ENCODE data around the gene LCLAT1.
A peak's percentile ranks its signal among the peaks of the same experiment; 100 is the strongest.

LCLAT1 gene

DNA sequence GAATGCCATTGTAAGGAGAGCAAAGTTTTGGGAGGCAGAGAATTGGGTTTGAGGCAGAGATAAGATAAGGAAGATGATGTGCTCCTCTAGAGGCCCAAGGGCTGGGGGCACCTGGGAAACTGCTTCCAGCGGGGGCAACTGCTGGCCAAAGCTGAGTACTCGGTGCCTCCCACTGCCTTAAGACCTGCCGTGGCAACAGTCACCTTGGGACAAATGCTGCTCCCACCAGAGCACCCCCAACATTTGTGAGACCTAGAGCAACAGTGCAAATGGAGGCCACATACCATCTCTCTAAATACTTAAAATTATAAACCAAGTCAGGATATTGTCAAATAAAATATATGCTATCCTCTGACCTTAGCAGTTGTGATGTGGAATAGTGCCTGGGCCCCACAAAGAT is 233.1 kb downstream of the LCLAT1 start:
- no peak for DNase-seq

DNA sequence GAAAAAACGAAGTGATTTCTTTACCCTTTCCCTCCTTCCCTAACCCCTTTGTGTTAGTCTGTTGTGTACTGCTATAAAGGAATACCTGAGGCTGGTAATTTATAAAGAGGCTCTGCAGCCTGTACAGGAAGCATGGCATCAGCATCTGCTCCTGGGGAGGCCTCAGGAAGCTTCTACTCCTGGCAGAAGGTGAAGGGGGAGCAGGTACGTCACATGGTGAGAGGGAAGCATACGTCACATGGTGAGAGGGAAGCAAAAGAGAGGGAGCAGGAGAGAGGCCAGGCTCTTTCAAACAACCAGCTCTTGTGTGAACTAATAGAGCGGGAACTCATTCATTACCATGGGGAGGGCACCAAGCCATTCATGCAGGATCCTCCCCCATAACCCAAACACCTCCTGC is 234.0 kb downstream of the LCLAT1 start:
- no peak for DNase-seq

DNA sequence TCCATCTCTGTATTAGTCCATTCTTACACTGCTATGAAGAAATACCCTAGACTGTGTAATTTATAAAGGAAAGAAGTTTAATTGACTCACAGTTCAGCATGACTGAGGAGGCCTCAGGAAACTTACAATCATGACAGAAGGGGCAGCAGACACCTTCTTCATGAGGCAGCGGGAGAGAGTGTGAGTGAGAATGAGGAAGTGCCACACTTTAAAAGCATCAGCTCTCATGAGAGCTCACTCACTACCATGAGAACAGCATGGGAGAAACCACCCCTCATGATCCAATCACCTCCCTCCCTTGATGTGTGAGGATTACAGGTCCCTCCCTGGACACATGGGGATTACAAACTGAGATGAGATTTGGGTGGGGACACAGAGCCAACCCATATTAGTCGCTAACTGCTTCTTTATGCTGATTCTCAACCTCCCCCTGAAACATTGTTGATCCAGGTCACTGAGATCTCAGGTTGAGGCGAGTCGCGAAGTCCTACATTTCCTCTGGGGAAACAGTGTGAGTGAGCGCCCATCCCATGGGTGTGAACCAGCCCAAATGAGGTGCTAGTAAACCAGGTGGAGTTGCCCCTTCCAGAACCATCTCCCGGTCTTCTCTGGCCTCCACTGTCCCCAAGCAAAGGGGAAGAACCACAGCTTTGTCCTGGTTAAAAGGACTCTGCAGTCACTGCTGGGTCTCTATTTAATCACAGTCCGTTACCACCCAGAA is 236.3 kb downstream of the LCLAT1 start:
- DNase-seq, result no peak

DNA sequence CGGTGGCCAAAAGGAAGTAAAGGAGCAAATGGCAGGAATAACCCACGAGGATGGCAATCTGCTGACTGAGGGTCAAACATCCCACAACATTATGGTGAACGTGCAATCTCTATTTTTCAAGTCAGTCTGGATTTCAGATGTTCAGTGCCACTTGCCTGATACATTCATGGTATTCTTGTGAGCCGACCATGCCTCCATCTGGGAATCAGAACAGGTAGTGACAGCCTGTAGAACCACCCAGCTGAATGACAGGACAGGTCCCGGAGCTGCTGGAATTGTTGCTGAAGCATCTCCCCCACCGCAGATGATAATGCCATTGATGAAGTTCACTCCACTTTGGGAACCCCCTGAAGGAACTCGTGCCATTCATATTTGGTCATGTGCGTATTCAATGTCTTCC is 237.0 kb downstream of the LCLAT1 start:
- no peak for DNase-seq

DNA sequence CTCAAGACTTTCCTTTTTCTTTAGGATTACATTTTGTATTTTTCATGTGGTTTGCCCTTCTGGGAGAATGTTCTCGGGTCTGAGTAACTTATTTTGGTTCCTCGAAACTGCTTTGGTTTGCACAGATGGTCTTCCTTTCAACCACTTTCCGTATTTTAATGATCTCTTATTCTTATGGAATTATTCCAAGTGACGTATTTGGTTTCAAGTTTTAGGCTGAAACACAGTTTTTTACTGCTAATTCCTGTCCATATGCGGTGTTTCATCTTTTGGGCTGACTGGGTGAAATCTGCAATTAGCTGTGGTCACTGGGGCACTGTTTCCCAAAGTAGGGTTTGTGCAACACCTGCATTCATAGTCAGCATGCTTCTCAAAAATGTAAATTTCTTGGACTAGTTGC is 237.5 kb downstream of the LCLAT1 start:
- DNase-seq, result no peak

DNA sequence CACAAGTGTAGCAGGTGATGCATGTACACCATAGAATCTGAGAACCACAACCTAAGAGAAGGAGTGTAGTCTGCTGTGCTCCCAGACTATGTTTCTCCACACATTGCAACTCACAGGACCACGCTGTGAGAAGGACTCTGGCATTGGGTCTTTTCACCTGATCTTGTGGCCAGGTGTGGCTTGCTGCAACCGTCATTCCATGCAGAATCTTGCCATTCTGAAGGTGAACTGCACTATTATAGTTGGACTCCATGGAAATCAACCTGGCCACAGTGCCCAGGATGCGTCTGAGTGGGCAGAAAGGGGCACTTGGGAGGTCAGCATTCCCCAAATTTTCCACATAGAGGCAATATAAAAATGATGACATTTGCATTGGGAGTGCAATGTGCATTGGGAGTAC is 237.9 kb downstream of the LCLAT1 start:
- no peak for DNase-seq

DNA sequence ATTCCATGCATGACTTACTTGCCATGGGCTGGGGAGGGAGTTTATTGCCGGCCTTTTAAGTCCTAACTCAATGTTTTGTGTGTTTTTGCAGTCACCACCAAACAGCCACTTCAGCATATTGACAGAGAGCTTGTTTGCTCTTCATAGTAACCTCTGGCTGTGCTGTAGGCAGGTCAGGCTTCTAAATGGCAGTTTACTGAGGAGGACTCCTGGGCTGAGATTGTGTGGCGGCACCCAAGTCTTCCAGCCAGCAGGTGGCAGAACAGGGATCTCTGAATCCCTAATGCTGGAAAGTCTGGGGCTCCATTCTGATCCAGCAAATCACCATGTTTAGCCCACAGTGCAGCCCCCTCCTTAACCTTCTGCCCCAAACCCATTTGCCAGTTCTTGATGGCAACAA is 239.0 kb downstream of the LCLAT1 start:
- DNase-seq, result no peak

DNA sequence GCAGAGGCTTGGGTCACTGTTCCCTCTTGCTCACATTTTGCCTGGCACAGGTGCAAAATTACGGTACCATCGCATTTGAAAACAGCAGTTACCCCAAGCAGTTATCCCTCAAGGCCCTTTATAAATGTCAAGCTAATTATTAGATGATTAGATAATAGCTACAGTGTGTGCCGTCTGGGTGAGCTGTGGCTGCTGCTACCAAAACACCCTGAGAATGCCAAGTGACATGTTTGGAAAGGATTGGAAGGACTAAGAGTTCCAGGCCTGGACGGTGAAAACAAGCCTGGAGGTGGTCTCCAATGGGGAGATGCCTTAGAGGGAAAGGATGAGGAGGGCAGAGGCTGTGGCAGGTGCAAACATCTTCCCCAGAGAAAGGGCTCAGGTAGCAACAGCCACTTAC is 239.6 kb downstream of the LCLAT1 start:
- DNase-seq, result no peak

DNA sequence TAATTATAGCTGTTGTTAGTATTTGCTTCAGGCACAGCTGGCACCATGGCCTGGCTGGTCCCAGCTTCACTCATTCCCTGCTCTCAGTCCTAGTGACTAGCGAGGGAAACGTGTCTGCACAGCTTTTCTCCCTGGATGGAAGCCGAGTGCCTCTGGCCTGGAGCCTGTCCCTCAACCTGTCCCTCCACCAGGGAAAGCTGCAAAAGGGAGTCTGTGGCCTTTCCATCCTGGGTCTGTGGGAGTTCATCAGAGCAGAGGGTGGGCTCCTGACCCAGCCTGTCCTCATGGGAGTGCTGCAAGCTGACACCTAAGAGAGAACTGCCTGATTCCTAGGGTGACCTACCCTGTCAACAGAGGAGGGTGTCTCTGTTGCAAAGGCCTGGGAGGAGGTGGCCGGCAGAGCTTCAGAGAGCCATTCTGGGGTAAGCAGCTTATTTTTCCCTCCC is 241.9 kb downstream of the LCLAT1 start:
- peak; percentile 51 for DNase-seq

DNA sequence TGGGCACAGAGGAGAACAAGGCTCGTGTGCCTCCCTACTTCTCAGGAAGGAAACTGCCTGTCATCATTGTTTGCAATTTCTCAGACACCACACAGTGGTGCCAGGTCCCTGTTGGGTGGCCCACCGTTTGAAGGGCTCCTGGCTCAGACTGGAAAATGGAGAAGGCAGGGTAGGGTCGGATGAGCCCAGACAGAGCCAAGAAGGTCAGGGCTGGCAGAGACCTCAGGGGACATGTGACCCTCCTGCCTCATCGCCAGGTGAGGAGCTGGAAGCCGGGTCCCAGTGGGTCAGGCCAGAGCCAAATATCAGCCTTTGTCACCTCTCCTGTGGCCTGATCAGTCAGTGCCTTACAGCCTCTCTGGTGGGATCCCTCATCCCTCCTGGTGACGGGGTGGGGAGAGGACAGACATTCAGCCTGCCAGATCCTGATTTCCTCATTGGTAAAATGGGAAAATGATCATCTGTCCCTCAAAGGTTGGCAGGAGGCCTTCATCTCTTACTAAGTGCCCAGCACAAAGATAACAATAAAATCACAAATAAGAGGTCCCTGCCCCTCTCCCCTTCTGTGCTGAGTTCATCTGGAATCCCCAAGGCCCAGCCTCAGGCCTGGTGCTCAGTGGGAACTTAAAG is 242.6 kb downstream of the LCLAT1 start:
- no peak for DNase-seq

DNA sequence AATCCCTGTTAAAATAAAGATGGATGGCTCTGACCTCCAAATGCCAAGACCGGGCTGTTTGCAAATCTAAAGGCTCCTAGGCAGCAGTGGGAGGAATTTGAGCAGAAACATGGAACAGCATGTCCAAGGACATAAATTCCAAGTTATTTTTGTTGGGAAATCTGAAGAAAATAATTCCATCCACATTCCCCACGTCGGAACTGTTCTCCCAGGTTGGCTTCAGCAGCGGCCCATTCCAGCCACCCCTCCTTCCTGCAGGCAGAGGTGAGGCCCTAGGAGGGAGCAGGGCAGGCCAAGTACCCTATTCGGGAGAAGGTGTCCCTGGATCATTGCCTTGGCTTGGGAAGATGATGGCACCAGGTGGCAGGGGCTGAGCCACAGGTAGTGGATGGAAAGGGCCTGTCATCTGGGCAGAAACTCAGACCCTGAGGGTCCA is 243.1 kb downstream of the LCLAT1 start:
- DNase-seq, result no peak

DNA sequence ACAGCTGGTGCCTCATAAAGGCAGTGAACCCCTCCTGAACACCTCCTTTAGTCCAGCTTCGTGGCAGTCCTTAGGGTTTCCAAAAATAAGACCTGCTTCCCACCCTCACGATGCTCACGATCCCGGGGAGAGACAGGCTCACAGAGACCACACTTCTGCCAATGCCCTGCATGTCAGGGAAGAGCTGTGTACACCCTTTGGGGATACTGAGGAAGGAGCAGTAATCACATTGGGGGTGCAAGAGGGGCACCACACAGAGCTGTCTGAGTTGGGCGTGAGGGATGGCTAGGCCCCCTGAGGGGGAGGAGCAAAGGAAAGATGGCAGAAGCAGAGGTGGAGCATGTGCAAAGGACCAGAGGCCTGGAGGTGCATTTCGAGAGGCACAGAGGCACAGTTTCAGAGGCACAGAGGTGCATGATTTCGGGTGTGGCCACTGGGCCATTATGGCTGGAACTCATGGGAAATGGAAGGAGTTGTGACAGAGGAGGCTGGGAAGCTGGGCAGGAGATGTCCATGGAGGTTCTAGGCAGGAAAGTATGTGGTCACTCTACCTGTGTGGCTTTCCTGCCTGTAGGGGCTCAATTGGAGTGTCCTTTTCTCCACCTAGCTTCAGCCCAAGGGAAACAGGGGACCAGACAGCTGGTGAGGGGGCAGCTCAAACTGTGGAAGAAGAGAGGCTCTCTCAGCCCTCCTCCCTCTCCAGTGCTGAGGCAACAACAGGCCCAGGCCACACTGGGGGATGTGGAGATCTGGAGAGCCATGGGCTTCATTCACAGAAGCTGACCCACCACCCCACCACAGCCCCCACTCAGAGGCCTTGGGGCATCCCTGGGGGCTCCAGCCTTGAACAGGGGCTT is 244.3 kb downstream of the LCLAT1 start:
- no peak for DNase-seq

DNA sequence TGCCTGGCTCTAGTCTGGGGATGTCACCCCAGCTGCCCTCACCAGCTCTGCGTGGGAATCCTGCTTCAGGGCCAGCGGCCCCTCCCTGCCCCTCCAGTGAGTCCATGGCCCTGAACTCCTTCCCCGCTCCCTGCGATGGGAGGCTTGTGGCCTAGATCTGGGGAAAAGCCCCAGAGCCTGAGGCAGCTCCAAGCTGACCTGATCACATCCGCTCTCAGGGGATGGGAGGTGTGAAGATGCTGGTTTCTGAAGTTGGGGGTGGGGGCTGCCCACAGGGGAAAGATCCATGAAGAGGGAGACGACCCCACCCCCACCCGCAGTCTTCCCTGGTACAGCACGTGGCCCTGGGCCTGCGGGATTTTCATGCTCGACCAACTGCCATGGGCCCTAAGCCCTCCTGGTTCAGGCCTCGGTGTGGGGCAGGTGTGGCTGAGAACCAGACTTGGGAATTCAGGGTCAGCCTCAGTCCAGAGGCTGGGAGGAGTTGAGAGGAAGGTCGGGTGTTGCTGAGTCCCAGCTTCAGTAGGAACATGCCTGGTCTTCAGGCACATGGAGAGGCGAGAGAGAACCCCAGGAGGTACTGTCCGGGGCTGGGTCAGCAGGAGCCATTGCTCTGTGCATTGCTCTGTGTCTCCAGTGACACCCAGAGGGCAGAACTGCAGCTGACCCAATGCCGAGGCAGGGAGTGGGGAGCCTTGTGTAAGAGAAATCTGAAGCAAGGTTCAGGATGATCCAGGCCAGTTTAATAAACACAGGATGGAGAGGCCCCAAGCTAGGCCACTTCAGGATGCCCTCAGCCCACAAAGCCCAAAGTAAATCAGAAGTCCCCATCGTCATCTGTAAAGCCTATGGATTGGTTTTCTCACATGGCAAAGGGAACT is 245.1 kb downstream of the LCLAT1 start:
- DNase-seq, result no peak

DNA sequence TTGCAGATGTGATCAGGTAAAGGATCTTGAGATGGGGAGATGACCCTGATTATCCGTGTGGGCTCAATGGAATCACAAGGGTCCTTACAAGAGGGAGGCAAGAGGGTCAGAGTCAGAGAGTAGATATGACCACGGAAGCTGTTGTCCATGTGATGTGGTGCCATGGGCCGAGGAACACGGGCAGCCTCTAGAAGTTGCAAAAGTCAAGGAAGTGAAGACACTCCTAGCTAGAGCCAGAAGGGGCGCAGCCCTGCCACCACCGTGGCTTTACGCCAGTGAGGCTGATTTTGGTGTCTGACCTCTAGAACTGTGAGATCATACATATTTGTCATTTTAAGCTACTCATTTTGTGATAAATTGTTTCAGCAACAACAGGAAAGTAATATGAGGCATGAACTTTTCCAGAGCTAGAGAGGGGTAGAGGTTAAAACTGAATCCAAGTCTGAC is 245.8 kb downstream of the LCLAT1 start:
- DNase-seq, result no peak
